Muscle of leg (tissue), 11 donors: ENCODE measurements around the gene STMN3. TPM values are rescaled to one million over a fixed set of nuclear protein-coding genes. Genes with fewer than 3 reads are reported as not detected.
A peak's percentile ranks its signal among the peaks of the same experiment; 100 is the strongest.

ENCODE experiments used
- DNase-seq: peaks from one replicate; pipeline ENCODE4 v3.0.0; 2013
- H3K27ac ChIP-seq: one replicate; pipeline ENCODE4 v1.5.1; 2013; ENCODE audit warnings: mild to moderate bottlenecking, low read length, control low read depth
- H3K27me3 ChIP-seq: one replicate; pipeline ENCODE4 v1.6.1; 2013; ENCODE audit warnings: low read length; ENCODE audit not compliant: control insufficient read depth, insufficient read depth
- H3K36me3 ChIP-seq: one replicate; pipeline ENCODE4 v1.6.1; 2013; ENCODE audit warnings: low read length; ENCODE audit not compliant: control insufficient read depth, insufficient read depth
- H3K4me1 ChIP-seq: one replicate; pipeline ENCODE4 v1.6.1; 2013; ENCODE audit warnings: low read length; ENCODE audit not compliant: control insufficient read depth, insufficient read depth
- H3K4me3 ChIP-seq: one replicate; pipeline ENCODE4 v1.5.1; 2013; ENCODE audit warnings: low read length, control low read depth
- H3K9me3 ChIP-seq: replicated peaks from 2 replicates; pipeline ENCODE4 v1.6.1; 2013; ENCODE audit warnings: low read depth, low read length; ENCODE audit not compliant: control insufficient read depth
- whole genome bisulfite sequencing: methylation state at CpG from one replicate; pipeline ENCODE4 v1.1.5; 2013; ENCODE audit warnings: missing lambda C conversion rate; ENCODE audit not compliant: insufficient coverage; 5-methylcytosine and 5-hydroxymethylcytosine counted together
- polyA plus RNA-seq, 8 donors: library from polyadenylated mRNA; unstranded; fragments of 120-200 nt; gene quantifications; one replicate each; pipeline versions ENCODE4 v1.2.1 to v1.2.3, GENCODE V29; 2013; ENCODE audit warnings: inconsistent platforms in 1 of 8, low replicate concordance in 1 of 8; ENCODE audit not compliant: insufficient read length in 8 of 8, insufficient read depth in 1 of 8
- total RNA-seq: library from RNA; stranded (reverse); fragments of 120-200 nt; gene quantifications from one replicate; pipeline ENCODE4 v1.2.4, GENCODE V29; 2013

Gene STMN3
- total and polyA plus RNA-seq, 9 donors = 12.3 to 31.9 (median 18.4) TPM

GRCh38 chr20:63697868-63698545, 44.8 kb upstream of the STMN3 start:
- no peak overlapping the region for H3K4me3 ChIP-seq

GRCh38 chr20:63697357-63697867, 44.2 kb upstream of the STMN3 start:
- WGBS = 58% methylated on average over 6 of the region's 7 CpGs
- Histone ChIP-seq H3K9me3 (no peaks in the 10 kb centered on the region), H3K27me3 (no peaks in the 10 kb centered on the region), H3K27ac (no peak overlapping the region), H3K4me1 (peaks cover 43% of the 10 kb centered on the region), H3K36me3 (peaks cover 22% of the 10 kb centered on the region), H3K4me3 (no peak overlapping the region)
- peak; percentile 31 for DNase-seq

More at GRCh38 chr20:63697868-63698545, 44.8 kb upstream of the STMN3 start:
- DNase-seq = peak; percentile 25
- 59% methylated on average over 28 of the region's 40 CpGs for WGBS
- H3K36me3 ChIP-seq = peaks cover 22% of the 10 kb centered on the region
- no peak overlapping the region for H3K27ac ChIP-seq
- no peaks in the 10 kb centered on the region for H3K27me3 ChIP-seq
- peaks cover 43% of the 10 kb centered on the region for H3K4me1 ChIP-seq
- H3K9me3 ChIP-seq = no peaks in the 10 kb centered on the region

- 11% methylated on average over 52 of the region's 52 CpGs for WGBS
- Histone ChIP-seq H3K36me3 (peaks cover 26% of the 10 kb centered on the region), H3K4me3 (no peak within 1 kb of the TSS), H3K27ac (no peak within 1 kb of the TSS), H3K27me3 (no peaks in the 10 kb centered on the region), H3K9me3 (no peaks in the 10 kb centered on the region), H3K4me1 (peaks cover 46% of the 10 kb centered on the region)
- no peak for DNase-seq
Observed at GRCh38 chr20:63696628-63697356, 43.6 kb upstream of the STMN3 start, which contains the start of gene TNFRSF6B. Gene TNFRSF6B (plus strand): TSS chr20:63696652. CDS start chr20:63696768, 116 bp downstream.

GRCh38 chr20:63696306-63696627, 43.0 kb upstream of the STMN3 start:
- Histone ChIP-seq H3K36me3 (peaks cover 28% of the 10 kb centered on the region), H3K27ac (no peak overlapping the region), H3K9me3 (no peaks in the 10 kb centered on the region), H3K4me1 (peaks cover 46% of the 10 kb centered on the region), H3K27me3 (no peaks in the 10 kb centered on the region), H3K4me3 (no peak overlapping the region)
- 40% methylated on average over 1 of the region's 6 CpGs for WGBS
- DNase-seq = no peak

GRCh38 chr20:63695424-63696305, 42.4 kb upstream of the STMN3 start:
- Histone ChIP-seq H3K27ac (no peak overlapping the region), H3K27me3 (no peaks in the 10 kb centered on the region), H3K36me3 (peaks cover 29% of the 10 kb centered on the region), H3K9me3 (no peaks in the 10 kb centered on the region), H3K4me3 (no peak overlapping the region), H3K4me1 (peaks cover 46% of the 10 kb centered on the region)
- DNase-seq = no peak
- WGBS = 74% methylated on average over 20 of the region's 25 CpGs

- Histone ChIP-seq H3K27me3 (no peaks in the 10 kb centered on the region), H3K4me1 (peaks cover 41% of the 10 kb centered on the region), H3K4me3 (no peak overlapping the region), H3K9me3 (no peaks in the 10 kb centered on the region), H3K36me3 (peaks cover 30% of the 10 kb centered on the region), H3K27ac (no peak overlapping the region)
- 83% methylated on average over 32 of the region's 37 CpGs for WGBS
- DNase-seq = no peak
Observed at GRCh38 chr20:63694584-63695423, 41.6 kb upstream of the STMN3 start.

- Histone ChIP-seq H3K4me1 (peaks cover 33% of the 10 kb centered on the region), H3K36me3 (peaks cover 30% of the 10 kb centered on the region), H3K9me3 (no peaks in the 10 kb centered on the region), H3K4me3 (no peak overlapping the region), H3K27me3 (no peaks in the 10 kb centered on the region), H3K27ac (no peak overlapping the region)
- DNase-seq = no peak
- 90% methylated on average over 17 of the region's 21 CpGs for WGBS
Observed at GRCh38 chr20:63693733-63694583, 40.7 kb upstream of the STMN3 start.

GRCh38 chr20:63693083-63693732, 40.0 kb upstream of the STMN3 start:
- 87% methylated on average over 8 of the region's 10 CpGs for WGBS
- Histone ChIP-seq H3K27me3 (no peaks in the 10 kb centered on the region), H3K27ac (no peak overlapping the region), H3K4me1 (peaks cover 26% of the 10 kb centered on the region), H3K9me3 (no peaks in the 10 kb centered on the region), H3K4me3 (no peak overlapping the region), H3K36me3 (peaks cover 30% of the 10 kb centered on the region)
- DNase-seq = no peak
